ENCODE measurements around the gene KLHDC7B.

DNA sequence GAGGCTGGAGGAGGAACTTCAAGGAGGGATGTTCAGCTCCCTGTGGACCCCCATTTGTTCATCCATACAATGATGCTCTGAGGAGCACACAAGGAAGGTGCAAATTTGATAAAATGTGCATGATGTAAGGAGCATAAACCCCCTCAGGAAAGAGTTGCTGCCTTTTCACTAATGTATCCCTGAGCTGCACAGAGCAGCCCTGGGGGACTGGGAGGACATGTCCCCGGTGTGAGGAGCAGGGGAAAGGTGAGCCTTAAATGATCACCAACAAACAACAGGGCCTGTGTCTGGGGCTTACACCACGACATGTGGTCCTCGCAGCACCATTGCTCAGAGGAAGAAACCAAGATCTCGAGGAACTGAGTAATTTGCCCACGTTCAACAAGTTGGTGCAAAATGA lies 51.4 kb downstream of the KLHDC7B start:
- TF ChIP-seq, protein P1, sequence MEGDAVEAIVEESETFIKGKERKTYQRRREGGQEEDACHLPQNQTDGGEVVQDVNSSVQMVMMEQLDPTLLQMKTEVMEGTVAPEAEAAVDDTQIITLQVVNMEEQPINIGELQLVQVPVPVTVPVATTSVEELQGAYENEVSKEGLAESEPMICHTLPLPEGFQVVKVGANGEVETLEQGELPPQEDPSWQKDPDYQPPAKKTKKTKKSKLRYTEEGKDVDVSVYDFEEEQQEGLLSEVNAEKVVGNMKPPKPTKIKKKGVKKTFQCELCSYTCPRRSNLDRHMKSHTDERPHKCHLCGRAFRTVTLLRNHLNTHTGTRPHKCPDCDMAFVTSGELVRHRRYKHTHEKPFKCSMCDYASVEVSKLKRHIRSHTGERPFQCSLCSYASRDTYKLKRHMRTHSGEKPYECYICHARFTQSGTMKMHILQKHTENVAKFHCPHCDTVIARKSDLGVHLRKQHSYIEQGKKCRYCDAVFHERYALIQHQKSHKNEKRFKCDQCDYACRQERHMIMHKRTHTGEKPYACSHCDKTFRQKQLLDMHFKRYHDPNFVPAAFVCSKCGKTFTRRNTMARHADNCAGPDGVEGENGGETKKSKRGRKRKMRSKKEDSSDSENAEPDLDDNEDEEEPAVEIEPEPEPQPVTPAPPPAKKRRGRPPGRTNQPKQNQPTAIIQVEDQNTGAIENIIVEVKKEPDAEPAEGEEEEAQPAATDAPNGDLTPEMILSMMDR (IDR thresholded peaks at IDR 0.05; ENCODE audit: insufficient read depth, low read depth, low read length), result no peak
- no peak for TF ChIP-seq EZH2 (IDR thresholded peaks at IDR 0.05; ENCODE audit: insufficient read depth, low read length)

Data from astrocyte (in vitro differentiated cells and primary cell).